ENCODE measurements around the gene ZFP64. TPM values are rescaled to one million over a fixed set of nuclear protein-coding genes. Genes with fewer than 3 reads are reported as not detected.
"Not testable (repeated sequence)": the region's sequence is repeated elsewhere in the genome, so short reads cannot be mapped to it uniquely, and the experiment has no call there.

The ZFP64 gene
- polyA plus RNA-seq, 4 donors: 4.1 to 12.6 (median 7.5) TPM

GRCh38 chr20:52193886-52194545 is 2.4 kb upstream of the ZFP64 start:
- DNase-seq (peak in 1 of 2 donors; percentile 16), FAIRE-seq (no peak)
- H3K4me1 ChIP-seq (ENCODE audit: control insufficient read depth in 3 of 3, insufficient read depth in 2 of 3, low read depth in 1 of 3, low read length in 2 of 3): peaks cover 0 to 5% (median 3%) of the 10 kb centered on the region in 3 donors
- no peaks in the 10 kb centered on the region for H3K36me3 ChIP-seq (ENCODE audit: control insufficient read depth in 3 of 3, insufficient read depth in 2 of 3, low read depth in 1 of 3, low read length in 3 of 3)
- H3K9me3 ChIP-seq (ENCODE audit: control insufficient read depth in 2 of 2, insufficient read depth in 1 of 2, low read depth in 1 of 2, low read length in 1 of 2): no peaks in the 10 kb centered on the region
- 63 to 81% (median 69%) methylated on average over 9 of the region's 9 CpGs for WGBS, 3 donors
- no peak overlapping the region for H3K27ac ChIP-seq (ENCODE audit: low read depth in 1 of 3, low read length in 2 of 3)
- no peak overlapping the region for H3K4me3 ChIP-seq (ENCODE audit: low read depth in 1 of 3, low read length in 3 of 3)
- no peaks in the 10 kb centered on the region for H3K27me3 ChIP-seq (ENCODE audit: control insufficient read depth in 3 of 3, insufficient read depth in 3 of 3, low read length in 3 of 3)

DNA sequence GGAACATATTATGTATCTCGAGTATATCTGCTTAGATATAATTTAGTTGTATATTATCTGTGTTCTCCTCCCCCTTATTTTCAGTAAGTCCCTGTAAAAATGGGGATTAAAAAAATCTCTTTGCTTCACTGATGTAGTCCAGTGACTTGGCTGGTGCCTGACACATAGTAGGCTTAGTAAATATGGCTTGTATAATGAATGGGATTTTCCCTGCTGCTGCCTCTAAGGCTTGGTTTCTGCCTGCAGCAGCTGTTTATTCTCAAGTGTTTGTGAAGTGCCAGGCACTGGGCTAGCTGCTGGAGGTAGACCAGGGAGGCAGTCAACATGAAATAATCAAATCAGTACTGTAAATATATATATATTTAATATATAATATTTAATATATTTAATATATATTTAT is 1.6 kb upstream of the ZFP64 start:
- no peaks in the 10 kb centered on the region for H3K9me3 ChIP-seq (ENCODE audit: control insufficient read depth in 2 of 2, insufficient read depth in 1 of 2, low read depth in 1 of 2, low read length in 1 of 2)
- no peaks in the 10 kb centered on the region for H3K36me3 ChIP-seq (ENCODE audit: control insufficient read depth in 3 of 3, insufficient read depth in 2 of 3, low read depth in 1 of 3, low read length in 3 of 3)
- H3K27ac ChIP-seq (ENCODE audit: low read depth in 1 of 3, low read length in 2 of 3): no peak overlapping the region
- 65 to 75% (median 70%) methylated on average over 1 of the region's 1 CpG for WGBS, 3 donors
- no peaks in the 10 kb centered on the region for H3K27me3 ChIP-seq (ENCODE audit: control insufficient read depth in 3 of 3, insufficient read depth in 3 of 3, low read length in 3 of 3)
- DNase-seq (no peak), FAIRE-seq (no peak)
- peaks cover 0 to 5% (median 3%) of the 10 kb centered on the region in 3 donors for H3K4me1 ChIP-seq (ENCODE audit: control insufficient read depth in 3 of 3, insufficient read depth in 2 of 3, low read depth in 1 of 3, low read length in 2 of 3)
- no peak overlapping the region for H3K4me3 ChIP-seq (ENCODE audit: low read depth in 1 of 3, low read length in 3 of 3)

DNA sequence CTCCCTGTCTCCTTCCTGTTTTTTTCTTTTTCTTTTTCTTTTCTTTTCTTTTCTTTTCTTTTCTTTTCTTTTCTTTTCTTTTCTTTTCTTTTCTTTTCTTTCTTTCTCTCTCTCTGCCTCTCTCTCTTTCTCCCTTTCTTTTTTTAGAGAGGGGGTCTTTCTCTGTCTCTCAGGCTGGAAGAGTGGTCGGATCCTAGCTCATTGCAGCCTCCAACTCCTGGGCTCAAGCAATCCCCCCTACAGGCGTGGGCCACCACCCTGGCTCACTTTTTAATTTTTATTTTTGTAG is 1.1 kb upstream of the ZFP64 start:
- peak overlapping the region in 1 of 3 donors; percentile 89 for H3K4me3 ChIP-seq (ENCODE audit: low read depth in 1 of 3, low read length in 3 of 3)
- not testable (repeated sequence) for H3K4me1 ChIP-seq (ENCODE audit: control insufficient read depth in 3 of 3, insufficient read depth in 2 of 3, low read depth in 1 of 3, low read length in 2 of 3); H3K36me3 ChIP-seq (ENCODE audit: control insufficient read depth in 3 of 3, insufficient read depth in 2 of 3, low read depth in 1 of 3, low read length in 3 of 3); FAIRE-seq; H3K27ac ChIP-seq (ENCODE audit: low read depth in 1 of 3, low read length in 2 of 3); DNase-seq; H3K9me3 ChIP-seq (ENCODE audit: control insufficient read depth in 2 of 2, insufficient read depth in 1 of 2, low read depth in 1 of 2, low read length in 1 of 2); H3K27me3 ChIP-seq (ENCODE audit: control insufficient read depth in 3 of 3, insufficient read depth in 3 of 3, low read length in 3 of 3)
- 87 to 93% (median 90%) methylated on average over 2 of the region's 2 CpGs for WGBS, 3 donors

DNA sequence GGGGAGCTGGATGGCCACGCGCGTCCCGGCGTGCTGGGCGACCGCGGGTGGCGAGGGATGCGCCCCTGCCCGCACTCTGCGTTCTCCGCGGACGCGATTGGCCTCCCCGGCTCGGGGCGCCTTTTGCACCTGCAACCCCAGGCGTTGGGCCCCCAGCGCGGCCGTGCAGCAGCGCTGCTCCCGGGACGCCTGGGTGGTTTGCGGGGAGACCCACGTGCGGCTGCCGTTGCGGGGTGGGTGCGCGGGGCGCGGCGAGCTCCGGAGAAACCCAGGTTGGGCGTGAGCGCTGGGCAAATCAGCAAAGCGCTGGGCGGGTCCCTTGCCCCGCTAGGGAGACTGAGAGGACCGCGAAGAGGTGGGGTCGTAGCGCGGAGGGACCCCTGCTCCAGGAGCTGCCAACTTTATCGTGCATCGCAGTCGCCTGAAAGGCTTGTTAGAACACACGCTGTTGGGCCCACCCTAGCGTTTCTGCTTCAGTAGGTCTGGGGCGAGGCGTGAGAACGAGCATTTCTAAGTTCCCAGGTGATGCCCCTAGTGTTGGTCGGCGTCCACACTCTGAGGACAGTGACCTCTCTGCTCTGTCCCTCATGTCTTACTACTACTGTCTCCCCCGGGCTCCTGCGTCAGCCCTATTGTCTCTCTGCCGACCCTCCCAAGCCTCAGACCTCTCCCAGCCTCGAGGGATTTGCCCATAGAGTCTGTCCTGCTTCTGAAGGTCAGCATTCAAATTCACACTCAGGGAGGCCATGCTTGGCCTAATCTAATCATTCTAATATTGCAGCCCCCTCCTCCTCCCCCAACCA is 538 bp upstream of the ZFP64 start:
- FAIRE-seq: no peak
- WGBS, 3 donors: 0 to 1% (median 0%) methylated on average over 46 to 61 of the region's 61 CpGs

GRCh38 chr20:52190437-52191131 is 995 bp downstream of the ZFP64 start:
- 6 to 10% (median 9%) methylated on average over 15 of the region's 15 CpGs for WGBS, 3 donors
- DNase-seq (peak; percentile 60 to 71), FAIRE-seq (no peak)
- Histone ChIP-seq H3K9me3 (ENCODE audit: control insufficient read depth in 2 of 2, insufficient read depth in 1 of 2, low read depth in 1 of 2, low read length in 1 of 2) (no peaks in the 10 kb centered on the region), H3K27ac (ENCODE audit: low read depth in 1 of 3, low read length in 2 of 3) (peak overlapping the region; percentile 68 to 98 (median 95)), H3K4me1 (ENCODE audit: control insufficient read depth in 3 of 3, insufficient read depth in 2 of 3, low read depth in 1 of 3, low read length in 2 of 3) (peaks cover 0 to 5% (median 3%) of the 10 kb centered on the region in 3 donors), H3K27me3 (ENCODE audit: control insufficient read depth in 3 of 3, insufficient read depth in 3 of 3, low read length in 3 of 3) (no peaks in the 10 kb centered on the region), H3K36me3 (ENCODE audit: control insufficient read depth in 3 of 3, insufficient read depth in 2 of 3, low read depth in 1 of 3, low read length in 3 of 3) (peaks cover 2 to 9% (median 5%) of the 10 kb centered on the region in 3 donors), H3K4me3 (ENCODE audit: low read depth in 1 of 3, low read length in 3 of 3) (peak overlapping the region; percentile 80 to 92 (median 89))

More for the DNA sequence above, 538 bp upstream of the ZFP64 start:
- H3K27me3 ChIP-seq (ENCODE audit: control insufficient read depth in 3 of 3, insufficient read depth in 3 of 3, low read length in 3 of 3): no peaks in the 10 kb centered on the region
- peak overlapping the region; percentile 22 to 98 (median 68) for H3K27ac ChIP-seq (ENCODE audit: low read depth in 1 of 3, low read length in 2 of 3)
- peak; percentile 47 to 83 for DNase-seq
- H3K36me3 ChIP-seq (ENCODE audit: control insufficient read depth in 3 of 3, insufficient read depth in 2 of 3, low read depth in 1 of 3, low read length in 3 of 3): no peaks in the 10 kb centered on the region
- H3K4me3 ChIP-seq (ENCODE audit: low read depth in 1 of 3, low read length in 3 of 3): peak overlapping the region; percentile 80 to 92 (median 89)
- H3K9me3 ChIP-seq (ENCODE audit: control insufficient read depth in 2 of 2, insufficient read depth in 1 of 2, low read depth in 1 of 2, low read length in 1 of 2): no peaks in the 10 kb centered on the region
- peaks cover 0 to 5% (median 3%) of the 10 kb centered on the region in 3 donors for H3K4me1 ChIP-seq (ENCODE audit: control insufficient read depth in 3 of 3, insufficient read depth in 2 of 3, low read depth in 1 of 3, low read length in 2 of 3)

DNA sequence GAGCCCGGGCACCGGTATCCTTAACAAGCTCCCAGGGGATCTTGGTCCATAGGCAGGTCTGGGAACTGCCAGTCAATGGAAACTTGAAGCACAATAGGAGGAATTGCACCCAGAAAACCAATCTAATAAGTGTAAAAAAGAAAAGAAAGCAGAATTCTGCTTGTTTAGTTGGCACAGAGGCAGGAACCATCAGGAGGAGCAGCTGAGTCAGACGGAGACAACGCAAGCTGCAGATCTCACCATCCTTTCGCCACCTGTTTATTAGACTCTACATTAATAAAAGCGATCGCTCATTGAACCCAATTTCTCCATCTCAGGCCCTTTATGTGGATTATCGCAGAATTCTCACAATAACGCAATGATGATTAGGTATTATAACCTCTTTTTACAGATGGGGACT is 9.8 kb downstream of the ZFP64 start:
- FAIRE-seq: no peak
- 97 to 98% (median 97%) methylated on average over 9 of the region's 9 CpGs for WGBS, 3 donors

GRCh38 chr20:52180180-52180840 is 11.3 kb downstream of the ZFP64 start:
- DNase-seq (no peak), FAIRE-seq (no peak)

More for the DNA sequence above, 9.8 kb downstream of the ZFP64 start:
- H3K4me3 ChIP-seq (ENCODE audit: low read depth in 1 of 3, low read length in 3 of 3): no peak overlapping the region
- peaks cover 2 to 36% (median 6%) of the 10 kb centered on the region in 3 donors for H3K36me3 ChIP-seq (ENCODE audit: control insufficient read depth in 3 of 3, insufficient read depth in 2 of 3, low read depth in 1 of 3, low read length in 3 of 3)
- H3K27me3 ChIP-seq (ENCODE audit: control insufficient read depth in 3 of 3, insufficient read depth in 3 of 3, low read length in 3 of 3): no peaks in the 10 kb centered on the region
- no peak for DNase-seq
- no peak overlapping the region for H3K27ac ChIP-seq (ENCODE audit: low read depth in 1 of 3, low read length in 2 of 3)
- H3K4me1 ChIP-seq (ENCODE audit: control insufficient read depth in 3 of 3, insufficient read depth in 2 of 3, low read depth in 1 of 3, low read length in 2 of 3): no peaks in the 10 kb centered on the region
- H3K9me3 ChIP-seq (ENCODE audit: control insufficient read depth in 2 of 2, insufficient read depth in 1 of 2, low read depth in 1 of 2, low read length in 1 of 2): no peaks in the 10 kb centered on the region

More at GRCh38 chr20:52180180-52180840, 11.3 kb downstream of the ZFP64 start:
- Histone ChIP-seq H3K9me3 (ENCODE audit: control insufficient read depth in 2 of 2, insufficient read depth in 1 of 2, low read depth in 1 of 2, low read length in 1 of 2) (no peaks in the 10 kb centered on the region), H3K27me3 (ENCODE audit: control insufficient read depth in 3 of 3, insufficient read depth in 3 of 3, low read length in 3 of 3) (no peaks in the 10 kb centered on the region), H3K4me1 (ENCODE audit: control insufficient read depth in 3 of 3, insufficient read depth in 2 of 3, low read depth in 1 of 3, low read length in 2 of 3) (no peaks in the 10 kb centered on the region), H3K4me3 (ENCODE audit: low read depth in 1 of 3, low read length in 3 of 3) (no peak overlapping the region), H3K36me3 (ENCODE audit: control insufficient read depth in 3 of 3, insufficient read depth in 2 of 3, low read depth in 1 of 3, low read length in 3 of 3) (peaks cover 0 to 34% (median 1%) of the 10 kb centered on the region in 3 donors), H3K27ac (ENCODE audit: low read depth in 1 of 3, low read length in 2 of 3) (no peak overlapping the region)
- WGBS, 3 donors: 90 to 96% (median 92%) methylated on average over 5 of the region's 5 CpGs

All from small intestine (tissue), 7 donors.